SK-N-SH (cell line): ENCODE measurements around the gene TCHP. TPM values are rescaled to one million over a fixed set of nuclear protein-coding genes. Genes with fewer than 3 reads are reported as not detected.

ENCODE experiments used
- CTCF ChIA-PET: fragments of 300-600, 350-600 bp; formaldehyde crosslinking; extraction: SDS; loops from one replicate; lab custom pipeline; 2021; lab: Yijun Ruan, JAX
- POLR2A ChIA-PET: fragments of 350-600 bp; sonication (Branson Sonifier 250); formaldehyde crosslinking; extraction: SDS; loops from one replicate; lab custom pipeline; 2020; ENCODE audit warnings: antibody characterized with exemption, inconsistent platforms; lab: Yijun Ruan, JAX
- DNase-seq: peaks from one replicate; pipeline ENCODE4 v3.0.0; 2012
- H2AFZ ChIP-seq: fragments of 200-600 bp; sonication (generic); 2 replicates; pipeline ENCODE4 v1.8.1; 2016; ENCODE audit warnings: antibody characterized with exemption, mild to moderate bottlenecking, low read depth
- H3F3A ChIP-seq: fragments of 200-600 bp; sonication (generic); replicated peaks from 2 replicates; pipeline ENCODE3; 2016; ENCODE audit warnings: antibody characterized with exemption, mild to moderate bottlenecking; ENCODE audit not compliant: insufficient read depth
- H3K27ac ChIP-seq, 2 experiments: fragments of 200-500 bp in 1 of 2; fragments of 200-600 bp in 1 of 2; sonication (Bioruptor generic) in 1 of 2; sonication (generic), shearing (Covaris generic) in 1 of 2; 2 replicates each; pipeline versions ENCODE4 v1.5.1 to v1.6.1; 2014 to 2016; ENCODE audit warnings: low read depth in 2 of 2, inconsistent platforms in 1 of 2, low read length in 1 of 2, mild to moderate bottlenecking in 1 of 2, mixed read lengths in 1 of 2
- H3K27me3 ChIP-seq: fragments of 200-600 bp; sonication (generic), shearing (Covaris generic); 2 replicates; pipeline ENCODE4 v1.6.1; 2016; ENCODE audit warnings: mixed run types; ENCODE audit not compliant: insufficient read depth
- H3K36me3 ChIP-seq, 2 experiments: fragments of 200-500 bp in 1 of 2; fragments of 200-600 bp in 1 of 2; sonication (Bioruptor generic) in 1 of 2; sonication (generic) in 1 of 2; replicated peaks in 1 of 2; 2 replicates each; pipeline versions ENCODE3 to v1.5.1; 2014 to 2016; ENCODE audit warnings: low read length in 1 of 2, mild to moderate bottlenecking in 1 of 2; ENCODE audit not compliant: insufficient read depth in 2 of 2, control insufficient read depth in 1 of 2
- H3K4me1 ChIP-seq, 2 experiments: fragments of 200-500 bp in 1 of 2; fragments of 200-600 bp in 1 of 2; sonication (Bioruptor generic) in 1 of 2; sonication (generic), shearing (Covaris generic) in 1 of 2; 2 replicates each; pipeline versions ENCODE4 v1.5.1 to v1.6.1; 2014 to 2016; ENCODE audit warnings: low read depth in 1 of 2, low read length in 1 of 2, mixed run types in 1 of 2; ENCODE audit not compliant: insufficient read depth in 2 of 2, control insufficient read depth in 1 of 2
- H3K4me2 ChIP-seq: fragments of 200-600 bp; sonication (generic), shearing (Covaris generic); 2 replicates; pipeline ENCODE4 v1.6.1; 2017; ENCODE audit warnings: mixed run types
- H3K4me3 ChIP-seq, 2 experiments: fragments of 200-500 bp in 1 of 2; fragments of 200-600 bp in 1 of 2; sonication (Bioruptor generic) in 1 of 2; sonication (generic), shearing (Covaris generic) in 1 of 2; 2 replicates each; pipeline versions ENCODE4 v1.5.1 to v1.8.1; 2014 to 2016; ENCODE audit warnings: low read depth in 2 of 2, inconsistent platforms in 1 of 2, low read length in 1 of 2, mild to moderate bottlenecking in 1 of 2, mixed read lengths in 1 of 2, moderate library complexity in 1 of 2
- H3K79me2 ChIP-seq: fragments of 200-600 bp; sonication (generic); 2 replicates; pipeline ENCODE4 v1.8.1; 2017; ENCODE audit warnings: mild to moderate bottlenecking; ENCODE audit not compliant: insufficient read depth
- H3K9ac ChIP-seq: fragments of 200-600 bp; sonication (generic); 2 replicates; pipeline ENCODE4 v1.6.1; 2017; ENCODE audit warnings: mixed run types
- H3K9me2 ChIP-seq: fragments of 200-600 bp; sonication (generic); 2 replicates; pipeline ENCODE4 v1.6.1; 2017; ENCODE audit warnings: mixed run types
- H3K9me3 ChIP-seq: fragments of 200-600 bp; sonication (generic); 2 replicates; pipeline ENCODE4 v1.6.1; 2017; ENCODE audit warnings: mixed run types, mild to moderate bottlenecking, moderate library complexity
- H4K20me1 ChIP-seq: fragments of 200-600 bp; sonication (generic); 2 replicates; pipeline ENCODE4 v1.6.1; 2017; ENCODE audit warnings: mild to moderate bottlenecking, mixed run types; ENCODE audit not compliant: insufficient read depth
- CHD2 ChIP-seq: fragments of 150-350 bp; IDR thresholded peaks from 2 replicates; pipeline ENCODE4 v1.6.1; 2018; ENCODE audit warnings: low read length; ENCODE audit not compliant: partially characterized antibody
- ELF1 ChIP-seq: IDR thresholded peaks from 2 replicates; pipeline ENCODE4 v1.4.0; 2012
- EP300 ChIP-seq, 2 experiments: IDR thresholded peaks; 2 replicates each; pipeline versions ENCODE4 v1.4.0 to v1.6.1; 2012; ENCODE audit warnings: borderline replicate concordance in 1 of 2, low read depth in 1 of 2, low read length in 1 of 2
- JUND ChIP-seq: IDR thresholded peaks from 2 replicates; pipeline ENCODE4 v1.4.0; 2012
- RAD21 ChIP-seq: IDR thresholded peaks from 2 replicates; pipeline ENCODE4 v1.6.1; 2012; ENCODE audit warnings: mild to moderate bottlenecking, low read length
- RCOR1 ChIP-seq: fragments of 150-350 bp; IDR thresholded peaks from 2 replicates; pipeline ENCODE4 v1.6.1; 2017; ENCODE audit warnings: antibody characterized with exemption, low read length
- RFX5 ChIP-seq: IDR thresholded peaks from 2 replicates; pipeline ENCODE4 v1.6.1; 2012; ENCODE audit warnings: mild to moderate bottlenecking, improper control_type of control experiment, low read length
- RXRA ChIP-seq: IDR thresholded peaks from 2 replicates; pipeline ENCODE4 v1.4.0; 2012; ENCODE audit warnings: low read depth, mild to moderate bottlenecking, borderline replicate concordance
- SMC3 ChIP-seq: IDR thresholded peaks from 2 replicates; pipeline ENCODE4 v1.6.1; 2012; ENCODE audit warnings: low read depth, low read length, improper control_type of control experiment
- TAF1 ChIP-seq: IDR thresholded peaks from 2 replicates; pipeline ENCODE4 v1.6.1; 2012; ENCODE audit warnings: low read depth, mild to moderate bottlenecking, low read length, moderate library complexity, borderline replicate concordance
- YY1 ChIP-seq: IDR thresholded peaks from 2 replicates; pipeline ENCODE4 v1.4.0; 2012; ENCODE audit warnings: low read depth, mild to moderate bottlenecking
- WGBS: methylation state at CpG from one replicate; pipeline ENCODE4 v1.1.6; 2017; ENCODE audit warnings: low lambda C conversion rate; 5-methylcytosine and 5-hydroxymethylcytosine counted together
- polyA plus RNA-seq, 3 experiments: library from polyadenylated mRNA; depleted of rRNA; stranded (reverse); fragments of >200 nt; gene quantifications; 2 replicates each; pipeline ENCODE4 v1.2.3, GENCODE V29; 2012
- small RNA-seq, 7 experiments: library from RNA; depleted of rRNA; stranded (forward); fragments of <200 nt; gene quantifications; one replicate each; pipeline ENCODE3, GENCODE V24; 2012
- TF ChIP-seq, protein P1 (sequence below): IDR thresholded peaks from 2 replicates; pipeline ENCODE4 v1.6.1; 2012; ENCODE audit warnings: mild to moderate bottlenecking, low read depth, low read length, moderate library complexity
- TF ChIP-seq, protein P2 (sequence below): fragments of 150-350 bp; IDR thresholded peaks from 2 replicates; pipeline ENCODE4 v1.6.1; 2017; ENCODE audit warnings: antibody characterized with exemption, low read length, low read depth, borderline replicate concordance

The TCHP gene
- polyA plus RNA-seq, 1 of the 3 experiments (the other 2 are of a cell fraction), result 37.3 TPM

DNA sequence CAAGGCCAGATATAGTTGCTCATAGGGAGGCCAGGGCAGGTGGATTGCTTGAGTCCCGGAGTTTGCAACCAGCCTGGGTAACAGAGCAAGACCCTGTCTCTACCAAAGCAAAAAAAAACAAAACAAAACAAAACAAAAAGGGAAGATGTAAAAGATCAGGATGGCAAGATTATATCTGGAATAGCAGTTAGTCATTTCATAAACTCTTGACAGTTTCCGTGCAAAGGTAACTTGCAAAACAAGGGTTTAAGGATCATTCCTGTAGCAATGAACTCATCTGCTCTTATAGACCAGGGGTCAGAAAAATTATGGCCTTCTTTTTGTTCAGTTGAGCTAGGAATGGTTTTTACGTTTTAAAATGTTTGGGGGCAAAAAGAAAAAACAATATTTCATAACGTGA, 66.5 kb downstream of the TCHP start:
- Histone ChIP-seq H2AFZ (no peak overlapping the region), H3K4me2 (no peak overlapping the region), H3K27me3 (no peaks in the 10 kb centered on the region), H3F3A (peaks cover 9% of the 10 kb centered on the region), H3K9me2 (no peaks in the 10 kb centered on the region), H3K36me3 (peaks cover 31 to 38% of the 10 kb centered on the region in 2 experiments), H3K4me1 (no peaks in the 10 kb centered on the region), H3K9me3 (no peaks in the 10 kb centered on the region), H3K4me3 (no peak overlapping the region), H4K20me1 (no peaks in the 10 kb centered on the region), H3K9ac (no peak overlapping the region), H3K79me2 (no peaks in the 10 kb centered on the region), H3K27ac (no peak overlapping the region)
- 94% methylated on average over 4 of the region's 4 CpGs for WGBS
- no peak for DNase-seq
- POLR2A ChIA-PET, result no interaction called here
- CTCF ChIA-PET, result no interaction called here
- no peak for TF ChIP-seq YY1
- no peak for TF ChIP-seq TAF1
- TF ChIP-seq JUND, result no peak
- TF ChIP-seq, protein P1, sequence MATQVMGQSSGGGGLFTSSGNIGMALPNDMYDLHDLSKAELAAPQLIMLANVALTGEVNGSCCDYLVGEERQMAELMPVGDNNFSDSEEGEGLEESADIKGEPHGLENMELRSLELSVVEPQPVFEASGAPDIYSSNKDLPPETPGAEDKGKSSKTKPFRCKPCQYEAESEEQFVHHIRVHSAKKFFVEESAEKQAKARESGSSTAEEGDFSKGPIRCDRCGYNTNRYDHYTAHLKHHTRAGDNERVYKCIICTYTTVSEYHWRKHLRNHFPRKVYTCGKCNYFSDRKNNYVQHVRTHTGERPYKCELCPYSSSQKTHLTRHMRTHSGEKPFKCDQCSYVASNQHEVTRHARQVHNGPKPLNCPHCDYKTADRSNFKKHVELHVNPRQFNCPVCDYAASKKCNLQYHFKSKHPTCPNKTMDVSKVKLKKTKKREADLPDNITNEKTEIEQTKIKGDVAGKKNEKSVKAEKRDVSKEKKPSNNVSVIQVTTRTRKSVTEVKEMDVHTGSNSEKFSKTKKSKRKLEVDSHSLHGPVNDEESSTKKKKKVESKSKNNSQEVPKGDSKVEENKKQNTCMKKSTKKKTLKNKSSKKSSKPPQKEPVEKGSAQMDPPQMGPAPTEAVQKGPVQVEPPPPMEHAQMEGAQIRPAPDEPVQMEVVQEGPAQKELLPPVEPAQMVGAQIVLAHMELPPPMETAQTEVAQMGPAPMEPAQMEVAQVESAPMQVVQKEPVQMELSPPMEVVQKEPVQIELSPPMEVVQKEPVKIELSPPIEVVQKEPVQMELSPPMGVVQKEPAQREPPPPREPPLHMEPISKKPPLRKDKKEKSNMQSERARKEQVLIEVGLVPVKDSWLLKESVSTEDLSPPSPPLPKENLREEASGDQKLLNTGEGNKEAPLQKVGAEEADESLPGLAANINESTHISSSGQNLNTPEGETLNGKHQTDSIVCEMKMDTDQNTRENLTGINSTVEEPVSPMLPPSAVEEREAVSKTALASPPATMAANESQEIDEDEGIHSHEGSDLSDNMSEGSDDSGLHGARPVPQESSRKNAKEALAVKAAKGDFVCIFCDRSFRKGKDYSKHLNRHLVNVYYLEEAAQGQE, result no peak
- no peak for TF ChIP-seq RFX5
- no peak for TF ChIP-seq EP300 (IDR thresholded peaks at IDR 0.05; ENCODE audit: borderline replicate concordance in 1 of 2, low read depth in 1 of 2, low read length in 1 of 2)
- TF ChIP-seq ELF1, result no peak
- TF ChIP-seq RAD21, result no peak
- TF ChIP-seq RXRA, result no peak
- TF ChIP-seq RCOR1, result no peak
- TF ChIP-seq SMC3, result no peak

- CTCF ChIA-PET, result interaction anchor here (1.2 kb wide), 1 partner anchor 122 kb away, joined by 6 read pairs; no protein-coding TSS in a partner anchor
- TF ChIP-seq, protein P2, sequence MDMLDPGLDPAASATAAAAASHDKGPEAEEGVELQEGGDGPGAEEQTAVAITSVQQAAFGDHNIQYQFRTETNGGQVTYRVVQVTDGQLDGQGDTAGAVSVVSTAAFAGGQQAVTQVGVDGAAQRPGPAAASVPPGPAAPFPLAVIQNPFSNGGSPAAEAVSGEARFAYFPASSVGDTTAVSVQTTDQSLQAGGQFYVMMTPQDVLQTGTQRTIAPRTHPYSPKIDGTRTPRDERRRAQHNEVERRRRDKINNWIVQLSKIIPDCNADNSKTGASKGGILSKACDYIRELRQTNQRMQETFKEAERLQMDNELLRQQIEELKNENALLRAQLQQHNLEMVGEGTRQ, result no peak
- no peak for TF ChIP-seq CHD2
- Histone ChIP-seq H3K27ac (no peak overlapping the region), H3F3A (peaks cover 9% of the 10 kb centered on the region), H2AFZ (no peak overlapping the region), H4K20me1 (no peaks in the 10 kb centered on the region), H3K27me3 (no peaks in the 10 kb centered on the region), H3K4me3 (no peak overlapping the region), H3K9me3 (no peaks in the 10 kb centered on the region), H3K79me2 (no peaks in the 10 kb centered on the region), H3K4me2 (no peak overlapping the region), H3K4me1 (no peaks in the 10 kb centered on the region), H3K9me2 (no peaks in the 10 kb centered on the region), H3K36me3 (peaks cover 32 to 36% of the 10 kb centered on the region in 2 experiments), H3K9ac (no peak overlapping the region)
- 85% methylated on average over 8 of the region's 8 CpGs for WGBS
- DNase-seq, result no peak
- POLR2A ChIA-PET, result no interaction called here
Observed at GRCh38 chr12:109967383-109968031, 67.4 kb downstream of the TCHP start.

Small RNAs within 50 kb of the gene (small RNA-seq; reads per million reads assigned to genes)
- 0 reads per million in 7 experiments for gene RN7SL441P

Other genes starting within 250 kb of the TCHP start
- 1.6 and 4.2 TPM in 2 replicates for gene FAM222A, start 186.4 kb upstream of the TCHP start, polyA plus RNA-seq (2012; rRNA removed)
- 5.2 and 5.4 TPM in 2 replicates for gene TRPV4, start 66.9 kb upstream of the TCHP start, polyA plus RNA-seq (2012; rRNA removed)
- gene GLTP, start 19.7 kb upstream of the TCHP start, polyA plus RNA-seq (2012; rRNA removed), result 16.9 and 23.0 TPM in 2 replicates
- 21.2 and 23.1 TPM in 2 replicates for gene GIT2, start 96.1 kb downstream of the TCHP start, polyA plus RNA-seq (2012; rRNA removed)
- 42.8 and 55.1 TPM in 2 replicates for gene ANKRD13A, start 99.2 kb downstream of the TCHP start, polyA plus RNA-seq (2012; rRNA removed)
- gene C12orf76, start 148.2 kb downstream of the TCHP start, polyA plus RNA-seq (2012; rRNA removed), result 29.2 and 38.3 TPM in 2 replicates
- 7.9 and 10.8 TPM in 2 replicates for gene IFT81, start 224.1 kb downstream of the TCHP start, polyA plus RNA-seq (2012; rRNA removed)